ENCODE results near the gene PARD3B. TPM values are rescaled to one million over a fixed set of nuclear protein-coding genes. Genes with fewer than 3 reads are reported as not detected.

The PARD3B gene
- total and polyA plus RNA-seq, 10 of the 15 experiments (the other 5 are each of a cell fraction or from before 2014, with no cell fraction given): 0.01 to 0.54 (median 0.07) TPM; not detected in 7

- TF ChIP-seq PAX8 (IDR thresholded peaks at IDR 0.05) (no peak), RB1 (IDR thresholded peaks at IDR 0.05; ENCODE audit: borderline replicate concordance) (no peak), NFYA (IDR thresholded peaks at IDR 0.05; ENCODE audit: borderline replicate concordance, low read depth, low read length) (no peak), ZNF384 (IDR thresholded peaks at IDR 0.05; ENCODE audit: borderline replicate concordance, low read depth, low read length) (no peak), BHLHE40 (IDR thresholded peaks at IDR 0.05; ENCODE audit: borderline replicate concordance in 1 of 2, low read depth in 2 of 2, low read length in 1 of 2) (no peak)
These were observed 954.8 kb downstream of the PARD3B start (continued) for GRCh38 chr2:205500065-205500464.

GRCh38 chr2:205500951-205501350 is 955.7 kb downstream of the PARD3B start:
- FAIRE-seq: no peak
- H4K20me1 ChIP-seq (ENCODE audit: control insufficient read depth, insufficient read depth): no peaks in the 10 kb centered on the region
- CTCF ChIA-PET: interaction anchor here (1.9 kb wide), 1 partner anchor 18 kb away, joined by 7 read pairs; no protein-coding TSS in a partner anchor
- no peak overlapping the region for H3K27ac ChIP-seq (ENCODE audit: control insufficient read depth, insufficient read depth)
- H3K9ac ChIP-seq (ENCODE audit: control insufficient read depth, insufficient read depth, low read length): no peak overlapping the region
- no peak for DNase-seq (ENCODE audit: low read depth, low spot score)
- no peaks in the 10 kb centered on the region for H3K27me3 ChIP-seq (replicated peaks in 1 of 2; ENCODE audit: control insufficient read depth in 2 of 2, insufficient read depth in 2 of 2, low read length in 1 of 2)
- 34% methylated on average over 6 of the region's 6 CpGs for WGBS (ENCODE audit: insufficient coverage, insufficient replicate concordance, low lambda C conversion rate, missing lambda C conversion rate)
- no peak overlapping the region for H2AFZ ChIP-seq (ENCODE audit: control insufficient read depth, low read depth, low read length)
- BruUV-seq (replicated peaks): no TSS peak
- RAD21 ChIA-PET (ENCODE audit: unreplicated experiment): no interaction called here
- no peaks in the 10 kb centered on the region for H3K36me3 ChIP-seq (ENCODE audit: control insufficient read depth in 2 of 2, insufficient read depth in 2 of 2, low read length in 1 of 2)
- no peak for ATAC-seq
- POLR2A ChIA-PET: no interaction called here
- H3K4me1 ChIP-seq (ENCODE audit: control insufficient read depth, insufficient read depth, low read length): no peaks in the 10 kb centered on the region
- no peak overlapping the region for H3K4me3 ChIP-seq
- intact Hi-C loops (cut with micrococcal nuclease; ENCODE audit: unreplicated experiment): no loop called here
- no peaks in the 10 kb centered on the region for H3K79me2 ChIP-seq (ENCODE audit: control insufficient read depth, insufficient read depth, low read length)
- in situ Hi-C loops (cut with MboI): no loop called here
- SMC1A ChIA-PET (ENCODE audit: uncharacterized antibody, unreplicated experiment): no interaction called here
- no peak for TF ChIP-seq PML (IDR thresholded peaks at IDR 0.05; ENCODE audit: low read length)
- no peak overlapping the region for H3K4me2 ChIP-seq (ENCODE audit: control insufficient read depth, insufficient read depth)
- no peaks in the 10 kb centered on the region for H3K9me3 ChIP-seq (replicated peaks; ENCODE audit: control insufficient read depth, insufficient read depth, low read length)

GRCh38 chr2:205501826-205502225 is 956.6 kb downstream of the PARD3B start:
- Histone ChIP-seq H3K4me3 (no peak overlapping the region), H2AFZ (ENCODE audit: control insufficient read depth, low read depth, low read length) (no peak overlapping the region), H3K9ac (ENCODE audit: control insufficient read depth, insufficient read depth, low read length) (no peak overlapping the region), H3K79me2 (ENCODE audit: control insufficient read depth, insufficient read depth, low read length) (no peaks in the 10 kb centered on the region), H3K4me1 (ENCODE audit: control insufficient read depth, insufficient read depth, low read length) (no peaks in the 10 kb centered on the region), H3K27me3 (replicated peaks in 1 of 2; ENCODE audit: control insufficient read depth in 2 of 2, insufficient read depth in 2 of 2, low read length in 1 of 2) (no peaks in the 10 kb centered on the region), H3K9me3 (replicated peaks; ENCODE audit: control insufficient read depth, insufficient read depth, low read length) (no peaks in the 10 kb centered on the region), H4K20me1 (ENCODE audit: control insufficient read depth, insufficient read depth) (no peaks in the 10 kb centered on the region), H3K4me2 (ENCODE audit: control insufficient read depth, insufficient read depth) (no peak overlapping the region), H3K27ac (ENCODE audit: control insufficient read depth, insufficient read depth) (no peak overlapping the region), H3K36me3 (ENCODE audit: control insufficient read depth in 2 of 2, insufficient read depth in 2 of 2, low read length in 1 of 2) (no peaks in the 10 kb centered on the region)
- intact Hi-C loops (cut with micrococcal nuclease; ENCODE audit: unreplicated experiment): no loop called here
- ChIA-PET RAD21 (ENCODE audit: unreplicated experiment) (no interaction called here), SMC1A (ENCODE audit: uncharacterized antibody, unreplicated experiment) (no interaction called here), POLR2A (no interaction called here), CTCF (interaction anchor here (1.9 kb wide), 1 partner anchor 19 kb away, joined by 7 read pairs; no protein-coding TSS in a partner anchor)
- FAIRE-seq: no peak
- no TSS peak for BruUV-seq (replicated peaks)
- DNase-seq (ENCODE audit: low read depth, low spot score): no peak
- 29% methylated on average over 7 of the region's 7 CpGs for WGBS (ENCODE audit: insufficient coverage, insufficient replicate concordance, low lambda C conversion rate, missing lambda C conversion rate)
- no peak for ATAC-seq
- in situ Hi-C loops (cut with MboI): no loop called here
- TF ChIP-seq IRF3 (IDR thresholded peaks at IDR 0.05) (no peak), FOS (IDR thresholded peaks at IDR 0.05; ENCODE audit: borderline replicate concordance, extremely low read depth, insufficient read length) (no peak), RAD21 (IDR thresholded peaks at IDR 0.05; ENCODE audit: insufficient read depth, low read depth, low read length) (no peak), CHD1 (IDR thresholded peaks at IDR 0.05; ENCODE audit: low read depth, low read length) (no peak), ZBTB4 (CRISPR knock-in tag; IDR thresholded peaks at IDR 0.05) (no peak), NR2C1 (IDR thresholded peaks at IDR 0.05) (no peak), RFX5 (IDR thresholded peaks at IDR 0.05; ENCODE audit: low read depth, low read length) (no peak)
